HG03354 (cell line): ENCODE data around the gene TNS3.
A peak's percentile ranks its signal among the peaks of the same experiment; 100 is the strongest.

Source experiments
- ATAC-seq: cut with Tn5 transposase; IDR thresholded peaks from one replicate; pipeline ENCODE4 v1.9.1; 2021; ENCODE audit warnings: mild to moderate bottlenecking; ENCODE audit not compliant: unreplicated experiment, poor library complexity, severe bottlenecking

The TNS3 gene

GRCh38 chr7:47236480-47237129 lies 345.3 kb downstream of the TNS3 start:
- no peak for ATAC-seq

- no peak for ATAC-seq
Measured at GRCh38 chr7:47233996-47234395, 347.9 kb downstream of the TNS3 start.

GRCh38 chr7:47232751-47233412 lies 349.0 kb downstream of the TNS3 start:
- no peak for ATAC-seq

- ATAC-seq, result no peak
Measured at GRCh38 chr7:47231627-47232026, 350.3 kb downstream of the TNS3 start.

GRCh38 chr7:47231032-47231431 lies 350.9 kb downstream of the TNS3 start:
- ATAC-seq, result no peak

- ATAC-seq, result no peak
Measured at GRCh38 chr7:47228386-47229014, 353.4 kb downstream of the TNS3 start.

GRCh38 chr7:47227762-47228177 lies 354.1 kb downstream of the TNS3 start:
- peak; percentile 87 for ATAC-seq

GRCh38 chr7:47226696-47227095 lies 355.2 kb downstream of the TNS3 start:
- peak; percentile 39 for ATAC-seq

- ATAC-seq, result peak; percentile 29
Measured at GRCh38 chr7:47225387-47226131, 356.4 kb downstream of the TNS3 start.
